Measurements from ENCODE around the gene USP10.

DNA sequence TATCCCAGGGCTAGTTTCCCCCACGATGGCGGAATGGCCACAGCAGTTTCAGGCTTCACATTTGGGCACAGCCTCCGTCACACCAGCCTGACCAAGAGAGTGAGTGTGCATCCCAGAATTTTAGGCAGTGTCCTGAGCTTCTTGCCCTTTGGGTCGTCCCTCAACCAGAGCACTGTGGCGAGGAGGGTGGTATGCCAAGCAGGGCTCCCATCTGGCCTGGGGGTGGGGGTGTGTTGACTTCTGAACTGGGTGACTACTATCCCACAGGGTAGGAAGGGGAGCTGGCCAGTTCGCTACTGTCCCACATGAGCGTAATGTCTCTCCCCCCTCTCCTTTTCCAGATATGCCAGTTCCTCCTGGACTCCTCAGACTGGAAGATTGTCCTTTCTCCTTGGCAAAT, 16.1 kb downstream of the USP10 start:
- no peak for TF ChIP-seq CTCF (IDR thresholded peaks at IDR 0.05)
- no peak for TF ChIP-seq POLR2A (IDR thresholded peaks at IDR 0.05)
